Tibial nerve (tissue), 4 donors: Measurements from ENCODE around the gene SYNDIG1L.

Source experiments
- EP300 ChIP-seq, 2 donors: sonication (generic); formaldehyde crosslinking; IDR thresholded peaks; one replicate each; pipeline ENCODE4 v1.6.1; 2017; ENCODE audit warnings: antibody characterized with exemption in 2 of 2, mild to moderate bottlenecking in 1 of 2
- POLR2A ChIP-seq, 2 donors: fragments of 450-650 bp; IDR thresholded peaks; one replicate each; pipeline ENCODE4 v1.6.1; 2017; ENCODE audit warnings: antibody characterized with exemption in 2 of 2, mild to moderate bottlenecking in 2 of 2, moderate library complexity in 2 of 2
- TF ChIP-seq, protein P1 (sequence below), 5 experiments: fragments of 200-600 bp in 3 of 5; fragments of 450-650 bp in 2 of 5; sonication (generic) in 3 of 5; IDR thresholded peaks; one replicate each; pipeline ENCODE4 v1.5.1; 2016 to 2019; ENCODE audit warnings: antibody characterized with exemption in 5 of 5, mild to moderate bottlenecking in 3 of 5, moderate library complexity in 2 of 5

DNA sequence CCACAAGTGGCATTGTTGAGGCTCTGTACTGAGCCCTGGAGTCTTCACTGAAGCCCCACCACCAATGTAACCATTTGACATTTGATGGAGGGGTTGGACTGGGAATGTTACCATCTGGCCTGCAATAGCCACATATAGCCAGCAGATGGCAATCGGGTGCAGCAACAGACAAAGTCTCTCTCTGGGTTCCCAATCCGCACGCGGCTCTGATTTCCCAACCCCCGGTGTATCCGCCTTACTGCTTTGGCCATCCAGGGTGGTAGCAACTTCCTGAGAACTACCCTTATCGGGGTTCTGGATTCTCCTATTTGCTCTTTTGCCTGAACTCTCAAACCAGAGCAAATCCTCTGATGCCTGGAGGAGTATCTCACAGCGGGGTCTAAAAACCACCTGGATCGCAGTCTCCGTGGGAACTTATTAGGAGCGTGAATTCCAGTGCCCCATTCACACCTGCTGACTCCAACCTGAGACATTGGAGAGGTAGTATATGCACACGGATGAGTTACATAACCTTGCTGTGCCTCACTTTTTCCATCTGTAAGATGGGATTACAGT, 63.6 kb downstream of the SYNDIG1L start:
- TF ChIP-seq, protein P1, sequence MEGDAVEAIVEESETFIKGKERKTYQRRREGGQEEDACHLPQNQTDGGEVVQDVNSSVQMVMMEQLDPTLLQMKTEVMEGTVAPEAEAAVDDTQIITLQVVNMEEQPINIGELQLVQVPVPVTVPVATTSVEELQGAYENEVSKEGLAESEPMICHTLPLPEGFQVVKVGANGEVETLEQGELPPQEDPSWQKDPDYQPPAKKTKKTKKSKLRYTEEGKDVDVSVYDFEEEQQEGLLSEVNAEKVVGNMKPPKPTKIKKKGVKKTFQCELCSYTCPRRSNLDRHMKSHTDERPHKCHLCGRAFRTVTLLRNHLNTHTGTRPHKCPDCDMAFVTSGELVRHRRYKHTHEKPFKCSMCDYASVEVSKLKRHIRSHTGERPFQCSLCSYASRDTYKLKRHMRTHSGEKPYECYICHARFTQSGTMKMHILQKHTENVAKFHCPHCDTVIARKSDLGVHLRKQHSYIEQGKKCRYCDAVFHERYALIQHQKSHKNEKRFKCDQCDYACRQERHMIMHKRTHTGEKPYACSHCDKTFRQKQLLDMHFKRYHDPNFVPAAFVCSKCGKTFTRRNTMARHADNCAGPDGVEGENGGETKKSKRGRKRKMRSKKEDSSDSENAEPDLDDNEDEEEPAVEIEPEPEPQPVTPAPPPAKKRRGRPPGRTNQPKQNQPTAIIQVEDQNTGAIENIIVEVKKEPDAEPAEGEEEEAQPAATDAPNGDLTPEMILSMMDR (IDR thresholded peaks at IDR 0.05), result peak; percentile 87 to 96 (median 92)
- TF ChIP-seq POLR2A (IDR thresholded peaks at IDR 0.05), result no peak
- TF ChIP-seq EP300 (IDR thresholded peaks at IDR 0.05), result peak in 1 of 2 donors; percentile 39
